HG03342 (cell line): ENCODE results near the gene PSMD13.
A peak's percentile ranks its signal among the peaks of the same experiment; 100 is the strongest.

Source experiments
- ATAC-seq: cut with Tn5 transposase; IDR thresholded peaks from one replicate; pipeline ENCODE4 v1.9.1; 2021; ENCODE audit warnings: mild to moderate bottlenecking, moderate library complexity; ENCODE audit not compliant: unreplicated experiment

The PSMD13 gene

GRCh38 chr11:241634-242033 lies 4.9 kb downstream of the PSMD13 start:
- no peak for ATAC-seq

- ATAC-seq, result no peak
Measured at GRCh38 chr11:244376-244775, 7.6 kb downstream of the PSMD13 start.

- no peak for ATAC-seq
Measured at GRCh38 chr11:249062-249461, 12.3 kb downstream of the PSMD13 start.

GRCh38 chr11:250274-250673 lies 13.5 kb downstream of the PSMD13 start:
- no peak for ATAC-seq

GRCh38 chr11:250740-251299 lies 14.0 kb downstream of the PSMD13 start:
- no peak for ATAC-seq

GRCh38 chr11:251550-251949 lies 14.8 kb downstream of the PSMD13 start:
- no peak for ATAC-seq

- no peak for ATAC-seq
Measured at GRCh38 chr11:252666-253065, 15.9 kb downstream of the PSMD13 start.

- ATAC-seq, result no peak
Measured at GRCh38 chr11:253160-253885, 16.5 kb downstream of the PSMD13 start.

GRCh38 chr11:253886-254270 lies 17.1 kb downstream of the PSMD13 start:
- no peak for ATAC-seq

- ATAC-seq, result no peak
Measured at GRCh38 chr11:255176-255575, 18.4 kb downstream of the PSMD13 start.

- no peak for ATAC-seq
Measured at GRCh38 chr11:255816-256215, 19.0 kb downstream of the PSMD13 start.

GRCh38 chr11:256952-257737 lies 20.4 kb downstream of the PSMD13 start:
- ATAC-seq, result no peak

GRCh38 chr11:257766-258493 lies 21.2 kb downstream of the PSMD13 start:
- no peak for ATAC-seq

GRCh38 chr11:259413-259812 lies 22.6 kb downstream of the PSMD13 start:
- no peak for ATAC-seq

- ATAC-seq, result no peak
Measured at GRCh38 chr11:261624-262023, 24.8 kb downstream of the PSMD13 start.

- no peak for ATAC-seq
Measured at GRCh38 chr11:266676-267439, 30.1 kb downstream of the PSMD13 start.

GRCh38 chr11:267491-267994 lies 30.8 kb downstream of the PSMD13 start:
- no peak for ATAC-seq

- peak; percentile 35 for ATAC-seq
Measured at GRCh38 chr11:268716-269145, 32.0 kb downstream of the PSMD13 start.

GRCh38 chr11:269146-269890 lies 32.5 kb downstream of the PSMD13 start:
- peak; percentile 61 for ATAC-seq
